ENCODE data around the gene SNX27. TPM values are rescaled to one million over a fixed set of nuclear protein-coding genes. Genes with fewer than 3 reads are reported as not detected.
"Not testable (repeated sequence)": the region's sequence is repeated elsewhere in the genome, so short reads cannot be mapped to it uniquely, and the experiment has no call there.

SNX27 gene
- total RNA-seq, 4 donors from 2014 or later: 48.1 to 61.1 (median 53.8) TPM

DNA sequence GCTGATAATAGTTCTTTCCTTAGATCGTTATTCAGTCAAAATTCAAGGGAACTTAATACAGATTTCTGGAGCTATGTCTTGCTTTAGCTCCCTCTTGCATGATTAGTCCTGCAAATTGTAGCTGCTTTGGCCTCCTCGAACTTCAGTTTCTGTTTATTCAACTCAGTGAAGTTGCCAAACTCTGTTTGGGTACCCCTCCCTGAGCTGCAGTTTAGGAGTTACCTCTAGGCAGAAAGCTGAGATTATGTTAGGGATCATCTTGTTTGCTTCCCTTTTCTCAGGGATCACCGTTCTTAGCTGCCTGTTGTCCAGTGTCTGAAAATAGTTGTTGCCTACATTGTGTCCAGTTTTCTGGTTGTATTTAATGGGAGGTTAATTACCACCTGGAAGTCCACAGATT, 43.5 kb downstream of the SNX27 start:
- peaks cover 0 to 24% (median 0%) of the 10 kb centered on the region in 3 donors for H3K4me1 ChIP-seq
- no peaks in the 10 kb centered on the region for H3K9me3 ChIP-seq
- no peaks in the 10 kb centered on the region for H3K27me3 ChIP-seq
- ATAC-seq: no peak
- H3K4me3 ChIP-seq: no peak overlapping the region
- TF ChIP-seq EP300 (IDR thresholded peaks at IDR 0.05) (no peak), POLR2A (IDR thresholded peaks at IDR 0.05) (no peak), POLR2AphosphoS5 (IDR thresholded peaks at IDR 0.05) (no peak)
- TF ChIP-seq, protein P1, sequence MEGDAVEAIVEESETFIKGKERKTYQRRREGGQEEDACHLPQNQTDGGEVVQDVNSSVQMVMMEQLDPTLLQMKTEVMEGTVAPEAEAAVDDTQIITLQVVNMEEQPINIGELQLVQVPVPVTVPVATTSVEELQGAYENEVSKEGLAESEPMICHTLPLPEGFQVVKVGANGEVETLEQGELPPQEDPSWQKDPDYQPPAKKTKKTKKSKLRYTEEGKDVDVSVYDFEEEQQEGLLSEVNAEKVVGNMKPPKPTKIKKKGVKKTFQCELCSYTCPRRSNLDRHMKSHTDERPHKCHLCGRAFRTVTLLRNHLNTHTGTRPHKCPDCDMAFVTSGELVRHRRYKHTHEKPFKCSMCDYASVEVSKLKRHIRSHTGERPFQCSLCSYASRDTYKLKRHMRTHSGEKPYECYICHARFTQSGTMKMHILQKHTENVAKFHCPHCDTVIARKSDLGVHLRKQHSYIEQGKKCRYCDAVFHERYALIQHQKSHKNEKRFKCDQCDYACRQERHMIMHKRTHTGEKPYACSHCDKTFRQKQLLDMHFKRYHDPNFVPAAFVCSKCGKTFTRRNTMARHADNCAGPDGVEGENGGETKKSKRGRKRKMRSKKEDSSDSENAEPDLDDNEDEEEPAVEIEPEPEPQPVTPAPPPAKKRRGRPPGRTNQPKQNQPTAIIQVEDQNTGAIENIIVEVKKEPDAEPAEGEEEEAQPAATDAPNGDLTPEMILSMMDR (IDR thresholded peaks at IDR 0.05): no peak
- WGBS, 2 donors (ENCODE audit: low coverage in 1 of 2): 15 to 43% methylated on average over 2 to 3 of the region's 3 CpGs
- H3K36me3 ChIP-seq: peaks cover 0 to 34% of the 10 kb centered on the region in 2 donors
- no peak overlapping the region for H3K27ac ChIP-seq

DNA sequence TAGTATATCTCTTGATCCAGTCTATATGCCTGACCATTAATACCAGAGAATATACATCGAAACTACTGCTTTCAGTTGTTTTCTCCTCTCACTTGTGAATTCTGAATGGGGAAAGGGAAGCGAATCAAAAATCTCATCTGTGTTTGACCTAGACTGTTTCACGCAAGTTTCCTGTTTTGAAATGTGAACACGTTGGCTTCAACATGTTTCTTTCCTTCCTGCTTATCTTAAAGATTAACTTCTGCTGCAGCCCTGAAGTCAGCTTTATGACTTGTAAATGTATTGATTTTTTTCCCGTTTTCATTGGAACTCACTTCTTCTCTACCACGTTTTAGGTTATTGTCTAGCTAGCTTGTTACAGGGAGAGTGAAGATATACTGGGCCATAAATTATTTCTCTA, 49.9 kb downstream of the SNX27 start:
- Histone ChIP-seq H3K9me3 (no peaks in the 10 kb centered on the region), H3K27me3 (no peaks in the 10 kb centered on the region), H3K4me1 (no peaks in the 10 kb centered on the region), H3K27ac (no peak overlapping the region), H3K36me3 (peaks cover 0 to 76% of the 10 kb centered on the region in 2 donors), H3K4me3 (no peak overlapping the region)
- TF ChIP-seq POLR2AphosphoS5 (IDR thresholded peaks at IDR 0.05) (no peak), POLR2A (IDR thresholded peaks at IDR 0.05) (no peak), EP300 (IDR thresholded peaks at IDR 0.05) (no peak)
- TF ChIP-seq, protein P1 (IDR thresholded peaks at IDR 0.05): no peak
- 65 to 82% methylated on average over 6 of the region's 6 CpGs for WGBS, 2 donors (ENCODE audit: low coverage in 1 of 2)
- no peak for ATAC-seq

DNA sequence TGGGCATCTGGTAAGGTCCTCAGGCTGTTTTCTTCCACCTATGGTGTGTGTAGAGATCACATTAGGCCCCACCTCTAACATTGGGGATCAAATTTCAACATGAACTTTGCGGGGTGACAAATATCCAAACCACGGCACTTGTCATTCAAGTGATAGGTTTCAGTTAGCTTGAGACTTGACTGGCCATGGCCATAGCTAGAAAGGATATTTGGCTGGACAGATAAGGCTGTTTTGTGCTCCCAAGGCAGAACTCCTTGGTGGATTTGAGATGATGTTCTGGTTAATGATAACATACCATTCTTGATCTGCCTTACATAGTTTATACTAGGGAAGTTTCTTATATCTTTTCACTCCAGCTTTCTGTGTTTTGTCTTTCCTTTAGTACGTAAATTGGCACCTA, 56.2 kb downstream of the SNX27 start:
- Histone ChIP-seq H3K36me3 (peaks cover 0 to 53% of the 10 kb centered on the region in 2 donors), H3K4me1 (no peaks in the 10 kb centered on the region), H3K4me3 (no peak overlapping the region), H3K9me3 (no peaks in the 10 kb centered on the region), H3K27ac (no peak overlapping the region), H3K27me3 (no peaks in the 10 kb centered on the region)
- 84 to 100% methylated on average over 2 to 3 of the region's 3 CpGs for WGBS, 2 donors (ENCODE audit: low coverage in 1 of 2)
- ATAC-seq: no peak
- TF ChIP-seq POLR2A (IDR thresholded peaks at IDR 0.05) (no peak), POLR2AphosphoS5 (IDR thresholded peaks at IDR 0.05) (no peak), EP300 (IDR thresholded peaks at IDR 0.05) (no peak)
- TF ChIP-seq, protein P1 (IDR thresholded peaks at IDR 0.05): no peak

DNA sequence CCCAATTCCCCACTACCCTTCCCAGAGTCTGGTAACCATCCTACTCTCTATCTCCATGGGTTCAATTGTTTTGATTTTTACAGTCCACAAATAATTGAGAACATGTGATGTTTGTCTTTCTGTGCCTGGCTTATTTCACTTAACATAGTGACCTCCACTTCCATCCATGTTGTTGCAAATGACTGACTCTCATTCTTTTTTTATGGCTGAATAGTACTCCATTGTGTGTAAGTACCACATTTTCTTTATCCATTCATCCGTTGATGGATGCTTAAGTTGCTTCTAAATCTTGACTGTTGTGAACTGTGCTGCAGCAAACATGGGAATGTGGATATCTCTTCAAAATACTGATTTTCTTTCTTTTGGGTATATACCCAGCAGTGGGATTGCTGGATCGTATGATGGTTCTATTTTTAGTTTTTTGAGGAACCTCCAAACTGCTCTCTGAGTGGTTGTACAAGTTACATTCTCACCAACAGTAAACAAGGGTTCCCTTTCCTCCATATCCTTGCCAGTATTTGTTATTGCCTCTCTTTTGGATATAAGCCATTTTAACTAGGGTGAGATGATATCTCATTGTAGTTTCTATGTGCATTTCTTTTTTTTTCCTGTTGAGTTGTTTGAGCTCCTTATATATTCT, 58.3 kb downstream of the SNX27 start:
- not testable (repeated sequence) for H3K9me3 ChIP-seq, ATAC-seq, H3K4me1 ChIP-seq, H3K27me3 ChIP-seq, H3K4me3 ChIP-seq, H3K27ac ChIP-seq
- 83 to 89% methylated on average over 2 of the region's 2 CpGs for WGBS, 2 donors (ENCODE audit: low coverage in 1 of 2)
- H3K36me3 ChIP-seq: peaks cover 0 to 54% of the 10 kb centered on the region in 2 donors

DNA sequence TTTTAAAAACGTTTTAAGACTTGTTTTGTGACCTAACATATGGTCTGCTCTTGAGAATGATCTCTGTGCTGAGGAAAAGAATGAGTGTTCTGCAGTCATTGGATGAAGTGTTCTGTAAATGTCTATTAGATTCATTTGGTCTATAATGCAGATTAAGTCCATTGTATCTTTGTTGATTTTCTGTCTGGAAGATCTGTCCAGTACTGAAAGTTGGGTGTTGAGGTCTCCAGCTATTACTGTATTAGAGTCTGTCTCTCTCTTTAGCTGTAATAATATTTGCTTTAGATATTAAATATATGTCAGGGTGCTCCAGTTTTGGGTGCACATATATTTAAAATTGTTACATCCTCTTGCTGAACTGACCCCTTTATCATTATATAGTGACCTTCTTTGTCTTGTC, 61.6 kb downstream of the SNX27 start:
- H3K9me3 ChIP-seq: no peaks in the 10 kb centered on the region
- H3K27me3 ChIP-seq: no peaks in the 10 kb centered on the region
- peaks cover 0 to 43% of the 10 kb centered on the region in 2 donors for H3K36me3 ChIP-seq
- WGBS, 2 donors (ENCODE audit: low coverage in 1 of 2): 56 to 80% methylated on average over 1 of the region's 1 CpG
- TF ChIP-seq EP300 (IDR thresholded peaks at IDR 0.05) (no peak), POLR2A (IDR thresholded peaks at IDR 0.05) (no peak), POLR2AphosphoS5 (IDR thresholded peaks at IDR 0.05) (no peak)
- TF ChIP-seq, protein P1 (IDR thresholded peaks at IDR 0.05): no peak
- no peak overlapping the region for H3K4me3 ChIP-seq
- ATAC-seq: no peak
- no peak overlapping the region for H3K27ac ChIP-seq
- H3K4me1 ChIP-seq: no peaks in the 10 kb centered on the region
